Measurements from ENCODE around the gene SMARCC2.

DNA sequence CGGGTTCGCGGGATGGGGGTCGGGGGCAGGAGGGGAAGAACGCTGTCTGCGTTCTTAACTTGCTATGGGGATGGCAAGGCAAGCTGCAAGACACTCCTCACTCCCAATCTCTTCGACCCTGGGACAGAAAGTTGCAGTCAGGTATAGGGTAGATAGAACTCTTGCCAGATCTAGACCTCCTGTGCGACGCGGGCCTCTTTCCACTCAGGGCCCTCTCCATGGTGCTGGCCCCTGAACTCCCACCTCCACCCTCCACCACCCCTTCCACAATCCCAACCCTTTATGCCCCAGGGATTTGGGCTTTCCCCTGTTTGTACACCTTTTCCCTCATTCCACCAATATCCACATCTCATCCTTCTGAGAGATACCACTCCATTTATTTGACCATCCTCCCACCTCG lies 35.7 kb upstream of the SMARCC2 start:
- TF ChIP-seq, protein P1, sequence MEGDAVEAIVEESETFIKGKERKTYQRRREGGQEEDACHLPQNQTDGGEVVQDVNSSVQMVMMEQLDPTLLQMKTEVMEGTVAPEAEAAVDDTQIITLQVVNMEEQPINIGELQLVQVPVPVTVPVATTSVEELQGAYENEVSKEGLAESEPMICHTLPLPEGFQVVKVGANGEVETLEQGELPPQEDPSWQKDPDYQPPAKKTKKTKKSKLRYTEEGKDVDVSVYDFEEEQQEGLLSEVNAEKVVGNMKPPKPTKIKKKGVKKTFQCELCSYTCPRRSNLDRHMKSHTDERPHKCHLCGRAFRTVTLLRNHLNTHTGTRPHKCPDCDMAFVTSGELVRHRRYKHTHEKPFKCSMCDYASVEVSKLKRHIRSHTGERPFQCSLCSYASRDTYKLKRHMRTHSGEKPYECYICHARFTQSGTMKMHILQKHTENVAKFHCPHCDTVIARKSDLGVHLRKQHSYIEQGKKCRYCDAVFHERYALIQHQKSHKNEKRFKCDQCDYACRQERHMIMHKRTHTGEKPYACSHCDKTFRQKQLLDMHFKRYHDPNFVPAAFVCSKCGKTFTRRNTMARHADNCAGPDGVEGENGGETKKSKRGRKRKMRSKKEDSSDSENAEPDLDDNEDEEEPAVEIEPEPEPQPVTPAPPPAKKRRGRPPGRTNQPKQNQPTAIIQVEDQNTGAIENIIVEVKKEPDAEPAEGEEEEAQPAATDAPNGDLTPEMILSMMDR (IDR thresholded peaks at IDR 0.05) = no peak
- TF ChIP-seq SIN3A (IDR thresholded peaks at IDR 0.05; ENCODE audit: borderline replicate concordance, insufficient read depth, low read depth, low read length) (no peak), TCF7L2 (IDR thresholded peaks at IDR 0.05; ENCODE audit: low read depth, low read length) (no peak), POLR2AphosphoS5 (IDR thresholded peaks at IDR 0.05; ENCODE audit: low read depth, low read length) (no peak)
- TF ChIP-seq, protein P2, sequence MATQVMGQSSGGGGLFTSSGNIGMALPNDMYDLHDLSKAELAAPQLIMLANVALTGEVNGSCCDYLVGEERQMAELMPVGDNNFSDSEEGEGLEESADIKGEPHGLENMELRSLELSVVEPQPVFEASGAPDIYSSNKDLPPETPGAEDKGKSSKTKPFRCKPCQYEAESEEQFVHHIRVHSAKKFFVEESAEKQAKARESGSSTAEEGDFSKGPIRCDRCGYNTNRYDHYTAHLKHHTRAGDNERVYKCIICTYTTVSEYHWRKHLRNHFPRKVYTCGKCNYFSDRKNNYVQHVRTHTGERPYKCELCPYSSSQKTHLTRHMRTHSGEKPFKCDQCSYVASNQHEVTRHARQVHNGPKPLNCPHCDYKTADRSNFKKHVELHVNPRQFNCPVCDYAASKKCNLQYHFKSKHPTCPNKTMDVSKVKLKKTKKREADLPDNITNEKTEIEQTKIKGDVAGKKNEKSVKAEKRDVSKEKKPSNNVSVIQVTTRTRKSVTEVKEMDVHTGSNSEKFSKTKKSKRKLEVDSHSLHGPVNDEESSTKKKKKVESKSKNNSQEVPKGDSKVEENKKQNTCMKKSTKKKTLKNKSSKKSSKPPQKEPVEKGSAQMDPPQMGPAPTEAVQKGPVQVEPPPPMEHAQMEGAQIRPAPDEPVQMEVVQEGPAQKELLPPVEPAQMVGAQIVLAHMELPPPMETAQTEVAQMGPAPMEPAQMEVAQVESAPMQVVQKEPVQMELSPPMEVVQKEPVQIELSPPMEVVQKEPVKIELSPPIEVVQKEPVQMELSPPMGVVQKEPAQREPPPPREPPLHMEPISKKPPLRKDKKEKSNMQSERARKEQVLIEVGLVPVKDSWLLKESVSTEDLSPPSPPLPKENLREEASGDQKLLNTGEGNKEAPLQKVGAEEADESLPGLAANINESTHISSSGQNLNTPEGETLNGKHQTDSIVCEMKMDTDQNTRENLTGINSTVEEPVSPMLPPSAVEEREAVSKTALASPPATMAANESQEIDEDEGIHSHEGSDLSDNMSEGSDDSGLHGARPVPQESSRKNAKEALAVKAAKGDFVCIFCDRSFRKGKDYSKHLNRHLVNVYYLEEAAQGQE (IDR thresholded peaks at IDR 0.05; ENCODE audit: insufficient read depth in 1 of 2, low read depth in 2 of 2, low read length in 1 of 2) = peak; percentile 76 to 81

All from Panc1 (cell line).